Measurements from ENCODE around the gene FGFRL1.

Gene FGFRL1

DNA sequence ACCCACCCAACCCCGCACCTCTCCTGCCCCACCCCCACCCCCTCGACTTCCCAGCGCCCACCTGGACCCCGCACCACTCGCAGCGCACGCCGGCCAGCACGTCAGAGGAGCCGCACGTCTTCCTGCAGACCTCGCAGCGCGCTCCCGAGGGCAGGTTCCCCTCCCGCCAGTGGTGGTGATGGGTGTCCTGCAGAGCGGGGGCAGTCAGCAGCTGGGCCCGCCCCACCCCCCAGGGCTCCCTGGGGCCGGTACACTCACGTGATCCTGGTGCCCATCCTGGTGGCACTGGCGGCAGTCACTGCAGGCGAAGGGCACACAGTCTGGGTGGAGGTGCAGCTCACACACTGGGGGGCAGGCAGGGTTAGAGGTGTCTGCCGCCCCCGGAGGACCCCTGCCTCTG lies 43.2 kb upstream of the FGFRL1 start:
- no peak for DNase-seq (ENCODE audit: low read depth in 1 of 2, low spot score in 1 of 2)
- Histone ChIP-seq H3K4me3 (replicated peaks; ENCODE audit: insufficient read depth, low read length) (no peak overlapping the region), H3K27ac (replicated peaks) (no peak overlapping the region), H3K27me3 (ENCODE audit: insufficient read depth, poor library complexity, severe bottlenecking) (no peaks in the 10 kb centered on the region)
- TF ChIP-seq POLR2AphosphoS5 (IDR thresholded peaks at IDR 0.05; ENCODE audit: low read depth) (no peak), SPI1 (IDR thresholded peaks at IDR 0.05; ENCODE audit: borderline replicate concordance, low read depth) (no peak), GABPA (IDR thresholded peaks at IDR 0.05; ENCODE audit: low read depth) (no peak)
- TF ChIP-seq, protein P1, sequence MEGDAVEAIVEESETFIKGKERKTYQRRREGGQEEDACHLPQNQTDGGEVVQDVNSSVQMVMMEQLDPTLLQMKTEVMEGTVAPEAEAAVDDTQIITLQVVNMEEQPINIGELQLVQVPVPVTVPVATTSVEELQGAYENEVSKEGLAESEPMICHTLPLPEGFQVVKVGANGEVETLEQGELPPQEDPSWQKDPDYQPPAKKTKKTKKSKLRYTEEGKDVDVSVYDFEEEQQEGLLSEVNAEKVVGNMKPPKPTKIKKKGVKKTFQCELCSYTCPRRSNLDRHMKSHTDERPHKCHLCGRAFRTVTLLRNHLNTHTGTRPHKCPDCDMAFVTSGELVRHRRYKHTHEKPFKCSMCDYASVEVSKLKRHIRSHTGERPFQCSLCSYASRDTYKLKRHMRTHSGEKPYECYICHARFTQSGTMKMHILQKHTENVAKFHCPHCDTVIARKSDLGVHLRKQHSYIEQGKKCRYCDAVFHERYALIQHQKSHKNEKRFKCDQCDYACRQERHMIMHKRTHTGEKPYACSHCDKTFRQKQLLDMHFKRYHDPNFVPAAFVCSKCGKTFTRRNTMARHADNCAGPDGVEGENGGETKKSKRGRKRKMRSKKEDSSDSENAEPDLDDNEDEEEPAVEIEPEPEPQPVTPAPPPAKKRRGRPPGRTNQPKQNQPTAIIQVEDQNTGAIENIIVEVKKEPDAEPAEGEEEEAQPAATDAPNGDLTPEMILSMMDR (IDR thresholded peaks at IDR 0.05; ENCODE audit: insufficient read depth, low read length): no peak
- TF ChIP-seq, protein P2, sequence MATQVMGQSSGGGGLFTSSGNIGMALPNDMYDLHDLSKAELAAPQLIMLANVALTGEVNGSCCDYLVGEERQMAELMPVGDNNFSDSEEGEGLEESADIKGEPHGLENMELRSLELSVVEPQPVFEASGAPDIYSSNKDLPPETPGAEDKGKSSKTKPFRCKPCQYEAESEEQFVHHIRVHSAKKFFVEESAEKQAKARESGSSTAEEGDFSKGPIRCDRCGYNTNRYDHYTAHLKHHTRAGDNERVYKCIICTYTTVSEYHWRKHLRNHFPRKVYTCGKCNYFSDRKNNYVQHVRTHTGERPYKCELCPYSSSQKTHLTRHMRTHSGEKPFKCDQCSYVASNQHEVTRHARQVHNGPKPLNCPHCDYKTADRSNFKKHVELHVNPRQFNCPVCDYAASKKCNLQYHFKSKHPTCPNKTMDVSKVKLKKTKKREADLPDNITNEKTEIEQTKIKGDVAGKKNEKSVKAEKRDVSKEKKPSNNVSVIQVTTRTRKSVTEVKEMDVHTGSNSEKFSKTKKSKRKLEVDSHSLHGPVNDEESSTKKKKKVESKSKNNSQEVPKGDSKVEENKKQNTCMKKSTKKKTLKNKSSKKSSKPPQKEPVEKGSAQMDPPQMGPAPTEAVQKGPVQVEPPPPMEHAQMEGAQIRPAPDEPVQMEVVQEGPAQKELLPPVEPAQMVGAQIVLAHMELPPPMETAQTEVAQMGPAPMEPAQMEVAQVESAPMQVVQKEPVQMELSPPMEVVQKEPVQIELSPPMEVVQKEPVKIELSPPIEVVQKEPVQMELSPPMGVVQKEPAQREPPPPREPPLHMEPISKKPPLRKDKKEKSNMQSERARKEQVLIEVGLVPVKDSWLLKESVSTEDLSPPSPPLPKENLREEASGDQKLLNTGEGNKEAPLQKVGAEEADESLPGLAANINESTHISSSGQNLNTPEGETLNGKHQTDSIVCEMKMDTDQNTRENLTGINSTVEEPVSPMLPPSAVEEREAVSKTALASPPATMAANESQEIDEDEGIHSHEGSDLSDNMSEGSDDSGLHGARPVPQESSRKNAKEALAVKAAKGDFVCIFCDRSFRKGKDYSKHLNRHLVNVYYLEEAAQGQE (IDR thresholded peaks at IDR 0.05; ENCODE audit: insufficient replicate concordance, low read depth): no peak

DNA sequence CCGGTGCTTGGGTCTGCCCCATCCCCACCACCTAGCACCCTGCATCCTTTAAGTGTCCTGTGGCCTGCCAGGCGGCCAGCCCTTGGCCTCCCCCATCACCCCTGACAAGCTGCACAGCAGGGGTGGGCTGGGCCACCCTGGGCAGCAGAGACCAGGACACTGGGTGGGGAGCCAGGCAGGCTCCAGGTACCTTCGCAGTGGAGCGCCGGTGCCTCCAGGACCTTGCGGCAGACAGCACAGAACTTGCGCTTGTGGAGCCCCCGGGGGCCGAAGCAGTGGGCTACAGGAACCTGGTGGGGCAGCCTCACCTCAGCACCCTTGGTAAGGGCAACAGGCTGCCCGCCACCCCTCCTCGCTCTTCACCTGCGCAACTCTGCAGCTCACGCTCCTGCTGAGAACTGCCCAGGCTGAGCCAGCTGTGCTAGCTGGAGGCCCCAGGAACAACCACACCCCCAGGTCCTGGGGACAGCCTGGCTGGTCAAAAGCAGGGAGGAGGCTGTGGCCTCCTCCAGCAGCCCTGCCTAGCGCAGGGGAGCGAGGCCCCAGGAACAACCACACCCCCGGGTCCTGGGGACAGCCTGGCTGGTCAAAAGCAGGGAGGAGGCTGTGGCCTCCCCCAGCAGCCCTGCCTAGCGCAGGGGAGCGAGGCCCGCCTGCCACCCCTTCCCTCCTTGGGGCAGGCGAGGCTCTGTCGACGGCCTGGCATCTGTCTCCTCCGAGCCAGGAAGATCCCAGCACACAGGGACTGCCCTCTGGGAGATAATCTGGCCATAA lies 42.6 kb upstream of the FGFRL1 start:
- H3K27ac ChIP-seq (replicated peaks): no peak overlapping the region
- DNase-seq (ENCODE audit: low read depth in 1 of 2, low spot score in 1 of 2): no peak
- H3K27me3 ChIP-seq (ENCODE audit: insufficient read depth, poor library complexity, severe bottlenecking): no peaks in the 10 kb centered on the region

DNA sequence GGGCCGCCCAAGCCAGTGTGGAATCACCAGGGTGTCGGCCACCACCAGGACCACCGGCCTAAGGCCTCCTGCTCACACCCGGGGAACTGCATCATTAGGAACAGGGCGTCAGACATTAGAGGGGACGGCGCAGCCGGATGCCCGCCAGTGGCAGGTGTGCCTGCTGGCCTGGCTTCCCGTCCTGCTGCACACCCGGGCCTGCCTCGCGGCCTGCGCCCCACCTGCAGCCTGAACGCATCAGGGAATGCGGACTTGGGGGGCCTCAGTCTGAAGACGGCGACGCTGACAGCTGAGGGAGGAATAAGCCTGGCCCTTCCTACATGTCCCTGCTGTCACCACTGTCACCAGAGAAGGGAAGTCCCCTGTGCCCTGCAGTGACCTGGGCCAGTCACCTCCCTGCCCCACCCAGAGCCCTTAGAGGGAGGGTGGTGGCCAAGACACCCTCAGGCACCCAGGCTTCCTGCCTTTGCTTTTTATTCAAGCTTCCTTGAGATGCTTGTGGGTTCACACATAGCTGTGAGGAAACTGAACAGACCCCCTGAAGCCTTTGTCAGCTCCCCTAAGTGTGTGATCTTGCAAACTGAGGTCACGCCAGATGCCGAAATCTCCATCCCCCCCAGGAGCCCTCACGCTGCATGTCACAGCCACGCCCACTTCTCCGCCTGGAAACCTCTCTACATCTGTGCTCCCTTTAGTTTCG lies 41.2 kb upstream of the FGFRL1 start:
- H3K4me3 ChIP-seq (replicated peaks; ENCODE audit: insufficient read depth, low read length): no peak overlapping the region
- no peak overlapping the region for H3K27ac ChIP-seq (replicated peaks)
- no peaks in the 10 kb centered on the region for H3K27me3 ChIP-seq (ENCODE audit: insufficient read depth, poor library complexity, severe bottlenecking)
- TF ChIP-seq GABPA (IDR thresholded peaks at IDR 0.05; ENCODE audit: low read depth) (no peak), POLR2AphosphoS5 (IDR thresholded peaks at IDR 0.05; ENCODE audit: low read depth) (no peak), SPI1 (IDR thresholded peaks at IDR 0.05; ENCODE audit: borderline replicate concordance, low read depth) (no peak)
- TF ChIP-seq, protein P1 (IDR thresholded peaks at IDR 0.05; ENCODE audit: insufficient read depth, low read length): no peak
- TF ChIP-seq, protein P2 (IDR thresholded peaks at IDR 0.05; ENCODE audit: insufficient replicate concordance, low read depth): no peak
- no peak for DNase-seq (ENCODE audit: low read depth in 1 of 2, low spot score in 1 of 2)

More for the DNA sequence above, 42.6 kb upstream of the FGFRL1 start:
- TF ChIP-seq, protein P2 (IDR thresholded peaks at IDR 0.05; ENCODE audit: insufficient replicate concordance, low read depth): no peak
- TF ChIP-seq GABPA (IDR thresholded peaks at IDR 0.05; ENCODE audit: low read depth) (no peak), SPI1 (IDR thresholded peaks at IDR 0.05; ENCODE audit: borderline replicate concordance, low read depth) (no peak), POLR2AphosphoS5 (IDR thresholded peaks at IDR 0.05; ENCODE audit: low read depth) (no peak)
- TF ChIP-seq, protein P1 (IDR thresholded peaks at IDR 0.05; ENCODE audit: insufficient read depth, low read length): no peak
- H3K4me3 ChIP-seq (replicated peaks; ENCODE audit: insufficient read depth, low read length): no peak overlapping the region
